ENCODE measurements around the gene SLC22A8. TPM values are rescaled to one million over a fixed set of nuclear protein-coding genes. Genes with fewer than 3 reads are reported as not detected.

SLC22A8 gene
- total RNA-seq, 1 experiment from 2014 or later = not detected

DNA sequence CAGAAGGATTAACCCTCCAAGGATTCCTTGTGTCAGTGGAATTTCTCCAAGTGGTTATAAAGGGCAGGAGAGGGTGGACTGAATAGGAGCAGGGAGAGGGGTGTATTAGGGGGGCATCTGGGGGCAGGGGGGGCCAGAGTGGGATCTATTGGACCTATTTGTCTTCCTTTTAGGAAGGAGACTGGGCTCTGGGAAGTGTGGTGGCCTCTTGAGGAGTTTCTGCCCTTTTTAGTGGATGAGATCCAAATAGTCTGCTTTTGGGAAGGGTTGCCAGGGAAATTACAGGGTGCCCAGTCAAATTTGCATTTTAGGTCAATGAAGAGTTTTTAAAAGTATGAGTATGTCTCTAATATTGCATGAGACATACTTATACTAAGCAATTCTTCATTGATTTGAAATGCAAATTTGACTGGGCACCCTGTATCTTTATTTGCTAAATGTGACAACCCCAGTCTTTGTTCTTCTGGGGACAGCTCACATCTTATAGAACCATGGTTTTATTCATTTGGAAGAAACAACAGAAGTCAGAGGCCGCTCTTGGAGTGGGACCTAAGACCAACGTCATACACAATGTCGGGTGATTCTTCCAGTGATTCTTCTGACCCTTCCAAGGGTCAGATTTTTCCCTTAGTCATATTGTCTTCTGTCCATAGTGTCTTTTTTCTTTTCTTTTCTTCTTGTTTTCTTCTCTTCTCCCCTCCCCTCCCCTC, 30.4 kb downstream of the SLC22A8 start:
- DNase-seq = no peak
- Mint-ChIP-seq H3K27ac (ENCODE audit: unreplicated experiment) (no peak overlapping the region), H3K4me3 (ENCODE audit: unreplicated experiment) (no peak overlapping the region), H3K4me1 (ENCODE audit: low read depth, unreplicated experiment) (no peaks in the 10 kb centered on the region), H3K27me3 (ENCODE audit: insufficient read depth, unreplicated experiment) (peaks cover 9% of the 10 kb centered on the region), H3K36me3 (ENCODE audit: insufficient read depth, unreplicated experiment) (no peaks in the 10 kb centered on the region), H3K9me3 (ENCODE audit: unreplicated experiment) (no peaks in the 10 kb centered on the region)
- POLR2A ChIA-PET = no interaction called here
- Histone ChIP-seq H3K4me3 (ENCODE audit: low read depth, low read length) (no peak overlapping the region), H3K9me3 (no peaks in the 10 kb centered on the region), H3K36me3 (ENCODE audit: control insufficient read depth, insufficient read depth, low read length) (no peaks in the 10 kb centered on the region), H3K27me3 (replicated peaks; ENCODE audit: control insufficient read depth, insufficient read depth, low read length) (no peaks in the 10 kb centered on the region), H3K4me1 (no peaks in the 10 kb centered on the region)
- BruUV-seq (replicated peaks) = no TSS peak
- intact Hi-C loops (cut with micrococcal nuclease; ENCODE audit: unreplicated experiment) = no loop called here
- TF ChIP-seq, protein P1, sequence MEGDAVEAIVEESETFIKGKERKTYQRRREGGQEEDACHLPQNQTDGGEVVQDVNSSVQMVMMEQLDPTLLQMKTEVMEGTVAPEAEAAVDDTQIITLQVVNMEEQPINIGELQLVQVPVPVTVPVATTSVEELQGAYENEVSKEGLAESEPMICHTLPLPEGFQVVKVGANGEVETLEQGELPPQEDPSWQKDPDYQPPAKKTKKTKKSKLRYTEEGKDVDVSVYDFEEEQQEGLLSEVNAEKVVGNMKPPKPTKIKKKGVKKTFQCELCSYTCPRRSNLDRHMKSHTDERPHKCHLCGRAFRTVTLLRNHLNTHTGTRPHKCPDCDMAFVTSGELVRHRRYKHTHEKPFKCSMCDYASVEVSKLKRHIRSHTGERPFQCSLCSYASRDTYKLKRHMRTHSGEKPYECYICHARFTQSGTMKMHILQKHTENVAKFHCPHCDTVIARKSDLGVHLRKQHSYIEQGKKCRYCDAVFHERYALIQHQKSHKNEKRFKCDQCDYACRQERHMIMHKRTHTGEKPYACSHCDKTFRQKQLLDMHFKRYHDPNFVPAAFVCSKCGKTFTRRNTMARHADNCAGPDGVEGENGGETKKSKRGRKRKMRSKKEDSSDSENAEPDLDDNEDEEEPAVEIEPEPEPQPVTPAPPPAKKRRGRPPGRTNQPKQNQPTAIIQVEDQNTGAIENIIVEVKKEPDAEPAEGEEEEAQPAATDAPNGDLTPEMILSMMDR (IDR thresholded peaks at IDR 0.05; ENCODE audit: insufficient read depth in 1 of 2, low read depth in 1 of 2, low read length in 1 of 2, severe bottlenecking in 1 of 2, unreplicated experiment in 1 of 2) = no peak
- CTCF ChIA-PET = no interaction called here

DNA sequence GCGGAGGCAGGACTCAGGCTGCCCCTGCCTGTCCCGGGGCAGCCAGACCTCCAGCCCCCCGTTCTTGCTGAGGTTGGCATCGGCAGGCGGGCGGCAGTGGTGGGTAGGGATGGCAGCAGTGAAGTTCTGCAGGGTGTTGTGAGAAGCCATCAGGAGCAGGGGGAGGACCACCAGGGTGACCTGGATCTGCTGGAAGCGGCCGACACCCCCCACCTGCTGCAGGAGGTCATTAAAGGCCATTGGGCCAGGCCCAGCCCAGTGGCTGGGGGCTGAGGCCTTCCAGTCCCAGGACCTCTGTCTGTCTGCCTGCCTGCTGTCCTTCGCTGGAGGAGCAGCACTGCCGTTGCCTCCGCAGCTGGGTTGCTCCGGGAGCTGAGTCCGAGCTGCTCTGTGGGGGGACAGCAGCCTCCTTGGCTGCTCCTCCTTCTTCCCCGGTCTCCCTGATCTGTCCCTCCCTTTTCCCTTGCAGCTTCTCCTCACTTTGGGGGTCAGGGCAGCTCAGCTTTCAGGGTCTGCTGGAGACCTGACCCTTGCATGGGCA, 31.1 kb downstream of the SLC22A8 start, which contains the start of gene SLC22A6:
Gene SLC22A6, minus strand, starts transcription at position 517 of the 541 bp plus-strand sequence. Its CDS starts 277 bp downstream, at position 240.
- Histone ChIP-seq H3K27me3 (replicated peaks; ENCODE audit: control insufficient read depth, insufficient read depth, low read length) (no peaks in the 10 kb centered on the region), H3K9me3 (no peaks in the 10 kb centered on the region), H3K4me3 (ENCODE audit: low read depth, low read length) (no peak within 1 kb of the TSS), H3K36me3 (ENCODE audit: control insufficient read depth, insufficient read depth, low read length) (no peaks in the 10 kb centered on the region), H3K4me1 (no peaks in the 10 kb centered on the region)
- H3K27ac Mint-ChIP-seq (ENCODE audit: unreplicated experiment) = no peak within 1 kb of the TSS
- TF ChIP-seq, protein P1 (IDR thresholded peaks at IDR 0.05; ENCODE audit: insufficient read depth in 1 of 2, low read depth in 1 of 2, low read length in 1 of 2, severe bottlenecking in 1 of 2, unreplicated experiment in 1 of 2) = no peak
- BruUV-seq (replicated peaks) = no TSS peak
- POLR2A ChIA-PET = no interaction called here
- DNase-seq = no peak
- no peaks in the 10 kb centered on the region for H3K9me3 Mint-ChIP-seq (ENCODE audit: unreplicated experiment)
- H3K27me3 Mint-ChIP-seq (ENCODE audit: insufficient read depth, unreplicated experiment) = peaks cover 9% of the 10 kb centered on the region
- no peaks in the 10 kb centered on the region for H3K36me3 Mint-ChIP-seq (ENCODE audit: insufficient read depth, unreplicated experiment)
- H3K4me1 Mint-ChIP-seq (ENCODE audit: low read depth, unreplicated experiment) = no peaks in the 10 kb centered on the region
- intact Hi-C loops (cut with micrococcal nuclease; ENCODE audit: unreplicated experiment) = no loop called here
- H3K4me3 Mint-ChIP-seq (ENCODE audit: unreplicated experiment) = no peak within 1 kb of the TSS
- CTCF ChIA-PET = no interaction called here

DNA sequence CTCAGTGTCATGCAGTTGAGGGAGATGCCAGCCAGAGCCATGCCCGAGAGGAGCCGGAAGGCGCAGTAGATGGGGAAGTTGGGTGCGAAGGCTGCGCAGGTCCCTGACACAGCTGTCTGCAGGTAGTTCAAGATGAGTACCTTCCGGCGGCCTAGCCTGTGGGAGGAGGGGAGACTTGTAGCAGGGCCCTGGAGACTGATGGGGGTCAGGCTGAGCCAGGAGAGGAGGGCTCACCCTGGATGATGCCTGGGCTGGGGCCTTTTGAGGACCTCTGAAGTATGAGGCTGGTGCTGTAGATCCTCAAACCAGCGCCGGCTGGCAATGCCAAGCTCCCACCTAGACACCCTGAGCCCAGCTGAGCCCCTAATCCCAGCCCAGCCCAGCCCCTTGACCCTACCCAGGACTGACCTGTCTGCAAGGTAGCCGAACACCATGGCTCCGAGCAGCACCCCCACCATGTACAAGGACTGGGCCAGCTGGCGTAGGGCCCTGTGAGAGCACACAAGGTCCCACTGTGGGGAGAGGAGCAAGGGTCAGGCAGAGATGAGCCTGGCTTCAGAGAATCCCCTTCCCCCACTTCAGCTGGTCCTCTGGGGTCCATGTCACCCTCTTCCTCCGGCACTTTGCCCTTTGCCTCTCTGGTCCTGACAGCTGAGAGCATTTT, 32.0 kb downstream of the SLC22A8 start:
- no peaks in the 10 kb centered on the region for H3K36me3 ChIP-seq (ENCODE audit: control insufficient read depth, insufficient read depth, low read length)
- Mint-ChIP-seq H3K4me1 (ENCODE audit: low read depth, unreplicated experiment) (no peaks in the 10 kb centered on the region), H3K36me3 (ENCODE audit: insufficient read depth, unreplicated experiment) (no peaks in the 10 kb centered on the region), H3K4me3 (ENCODE audit: unreplicated experiment) (no peak overlapping the region), H3K27me3 (ENCODE audit: insufficient read depth, unreplicated experiment) (peaks cover 9% of the 10 kb centered on the region), H3K27ac (ENCODE audit: unreplicated experiment) (no peak overlapping the region), H3K9me3 (ENCODE audit: unreplicated experiment) (no peaks in the 10 kb centered on the region)
- no peak overlapping the region for H3K4me3 ChIP-seq (ENCODE audit: low read depth, low read length)
- TF ChIP-seq, protein P1 (IDR thresholded peaks at IDR 0.05; ENCODE audit: insufficient read depth in 1 of 2, low read depth in 1 of 2, low read length in 1 of 2, severe bottlenecking in 1 of 2, unreplicated experiment in 1 of 2) = no peak
- H3K4me1 ChIP-seq = no peaks in the 10 kb centered on the region
- intact Hi-C loops (cut with micrococcal nuclease; ENCODE audit: unreplicated experiment) = no loop called here
- no peaks in the 10 kb centered on the region for H3K27me3 ChIP-seq (replicated peaks; ENCODE audit: control insufficient read depth, insufficient read depth, low read length)
- POLR2A ChIA-PET = no interaction called here
- CTCF ChIA-PET = interaction anchor here (1.5 kb wide), 1 partner anchor 78 kb away, joined by 3 read pairs; no protein-coding TSS in a partner anchor
- H3K9me3 ChIP-seq = no peaks in the 10 kb centered on the region
- DNase-seq = no peak
- BruUV-seq (replicated peaks) = no TSS peak
